Metanephros (tissue), 2 donors: Measurements from ENCODE around the gene WIPI1. TPM values are rescaled to one million over a fixed set of nuclear protein-coding genes. Genes with fewer than 3 reads are reported as not detected.

Experiments used
- small RNA-seq: library from RNA; depleted of rRNA; stranded (forward); fragments of <200 nt; gene quantifications from one replicate; pipeline ENCODE3, GENCODE V24; 2014; ENCODE audit warnings: low replicate concordance
- total RNA-seq: library from RNA; depleted of rRNA; stranded (reverse); fragments of >200 nt; gene quantifications from one replicate; pipeline ENCODE4 v1.2.3, GENCODE V29; 2014

The WIPI1 gene, protein sequence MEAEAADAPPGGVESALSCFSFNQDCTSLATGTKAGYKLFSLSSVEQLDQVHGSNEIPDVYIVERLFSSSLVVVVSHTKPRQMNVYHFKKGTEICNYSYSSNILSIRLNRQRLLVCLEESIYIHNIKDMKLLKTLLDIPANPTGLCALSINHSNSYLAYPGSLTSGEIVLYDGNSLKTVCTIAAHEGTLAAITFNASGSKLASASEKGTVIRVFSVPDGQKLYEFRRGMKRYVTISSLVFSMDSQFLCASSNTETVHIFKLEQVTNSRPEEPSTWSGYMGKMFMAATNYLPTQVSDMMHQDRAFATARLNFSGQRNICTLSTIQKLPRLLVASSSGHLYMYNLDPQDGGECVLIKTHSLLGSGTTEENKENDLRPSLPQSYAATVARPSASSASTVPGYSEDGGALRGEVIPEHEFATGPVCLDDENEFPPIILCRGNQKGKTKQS
- total RNA-seq: 33.3 TPM

GRCh38 chr17:68457168-68457538, at the start of gene WIPI1:
Gene WIPI1 (minus strand): TSS chr17:68457496. CDS start chr17:68457421, 75 bp downstream.

Small RNA genes lying within 50 kb of the gene (small RNA-seq; reads per million reads assigned to genes)
- not detected for gene MIR635

Other genes starting within 250 kb of the WIPI1 start
- 30.8 TPM for gene AMZ2, start 209.5 kb downstream of the WIPI1 start, total RNA-seq
- 1.7 TPM for gene SLC16A6, start 166.4 kb downstream of the WIPI1 start, total RNA-seq
- gene ARSG, start 166.0 kb downstream of the WIPI1 start, total RNA-seq: 7.8 TPM
- gene PRKAR1A, start 54.9 kb upstream of the WIPI1 start, total RNA-seq: 270 TPM
- gene FAM20A, start 143.9 kb upstream of the WIPI1 start, total RNA-seq: 13.1 TPM